Body of pancreas (tissue), 4 donors: ENCODE measurements around the gene LILRA5. TPM values are rescaled to one million over a fixed set of nuclear protein-coding genes. Genes with fewer than 3 reads are reported as not detected.

Experiments used
- ATAC-seq: fragments of 150-250 bp; one replicate; pipeline ENCODE4 v1.9.1; 2016
- DNase-seq, 4 donors: peaks; one replicate each; pipeline ENCODE4 v3.0.0-alpha.2; 2019
- H3K27ac ChIP-seq, 4 donors: fragments of 200-600 bp; sonication (generic); 1 replicate in 3 of 4; 2 replicates in 1 of 4; pipeline versions ENCODE4 v1.5.1 to v1.6.1; 2016 to 2019; ENCODE audit warnings: mild to moderate bottlenecking in 1 of 4, mixed read lengths in 1 of 4, moderate library complexity in 1 of 4
- H3K27me3 ChIP-seq, 2 donors: fragments of 200-600 bp; sonication (generic); one replicate each; pipeline ENCODE4 v1.6.0; 2016; ENCODE audit warnings: mild to moderate bottlenecking in 1 of 2
- H3K36me3 ChIP-seq, 2 donors: fragments of 200-600 bp; sonication (generic); replicated peaks in 1 of 2; 2 replicates each; pipeline ENCODE4 v1.5.1; 2016; ENCODE audit warnings: low read depth in 2 of 2; ENCODE audit not compliant: insufficient read depth in 1 of 2
- H3K4me1 ChIP-seq: fragments of 200-600 bp; sonication (generic); one replicate; pipeline ENCODE4 v1.6.0; 2016
- H3K4me3 ChIP-seq, 2 donors: fragments of 200-600 bp; sonication (generic); 1 replicate in 1 of 2; 2 replicates in 1 of 2; pipeline ENCODE4 v1.5.1; 2016 to 2019
- H3K9me3 ChIP-seq, 3 donors: fragments of 200-600 bp; sonication (generic); 1 replicate in 2 of 3; 2 replicates in 1 of 3; pipeline ENCODE4 v1.5.1; 2016
- POLR2A ChIP-seq, 3 donors: fragments of 450-650 bp; IDR thresholded peaks; one replicate each; pipeline ENCODE4 v1.6.1; 2016; ENCODE audit warnings: antibody characterized with exemption in 3 of 3, mild to moderate bottlenecking in 2 of 3
- WGBS, 2 donors: methylation state at CpG; one replicate each; pipeline ENCODE4 v1.1.5; 2017; 5-methylcytosine and 5-hydroxymethylcytosine counted together
- intact Hi-C: fragments of 100-400 bp; cut with DNase I; formaldehyde crosslinking; loops from one replicate; pipeline ENCODE4 v1.15.1; 2023
- total RNA-seq, 2 donors: library from RNA; depleted of rRNA; stranded (reverse); fragments of >200 nt; gene quantifications; one replicate each; pipeline ENCODE4 v1.1.0, GENCODE V29; 2016
- TF ChIP-seq, protein P1 (sequence below), 7 experiments: fragments of 450-650 bp in 4 of 7; fragments of 200-600 bp in 3 of 7; sonication (generic) in 3 of 7; IDR thresholded peaks; one replicate each; pipeline ENCODE4 v1.5.1; 2016 to 2019; ENCODE audit warnings: antibody characterized with exemption in 7 of 7

The LILRA5 gene
- total RNA-seq, 2 donors from 2014 or later = 0.78 TPM; not detected in 1

DNA sequence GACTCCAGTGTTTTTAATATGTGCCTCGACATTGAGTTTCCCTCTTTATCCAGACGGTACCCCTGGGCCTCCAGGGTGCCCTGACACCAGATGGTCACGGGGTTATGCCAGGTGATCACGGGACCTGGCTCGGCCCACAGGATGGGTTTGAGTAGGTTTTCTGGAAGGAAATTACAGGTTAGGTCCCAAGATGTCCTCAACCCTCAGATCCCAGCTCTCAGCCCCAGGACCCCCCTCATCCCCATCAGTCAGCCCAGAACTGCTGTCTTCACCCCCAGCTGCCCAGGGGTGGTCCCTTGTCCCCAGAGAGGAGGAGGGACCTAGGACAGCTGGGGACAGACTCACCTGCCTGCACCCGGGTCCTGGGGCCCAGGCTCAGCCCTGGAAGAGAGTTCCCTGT is 25.6 kb upstream of the LILRA5 start:
- no peak for DNase-seq

GRCh38 chr19:54337858-54338230 is 24.9 kb upstream of the LILRA5 start:
- no peaks in the 10 kb centered on the region for H3K4me1 ChIP-seq
- no peak for ATAC-seq
- intact Hi-C loops = no loop called here

More for the DNA sequence above, 25.6 kb upstream of the LILRA5 start:
- no peaks in the 10 kb centered on the region for H3K27me3 ChIP-seq
- TF ChIP-seq, protein P1, sequence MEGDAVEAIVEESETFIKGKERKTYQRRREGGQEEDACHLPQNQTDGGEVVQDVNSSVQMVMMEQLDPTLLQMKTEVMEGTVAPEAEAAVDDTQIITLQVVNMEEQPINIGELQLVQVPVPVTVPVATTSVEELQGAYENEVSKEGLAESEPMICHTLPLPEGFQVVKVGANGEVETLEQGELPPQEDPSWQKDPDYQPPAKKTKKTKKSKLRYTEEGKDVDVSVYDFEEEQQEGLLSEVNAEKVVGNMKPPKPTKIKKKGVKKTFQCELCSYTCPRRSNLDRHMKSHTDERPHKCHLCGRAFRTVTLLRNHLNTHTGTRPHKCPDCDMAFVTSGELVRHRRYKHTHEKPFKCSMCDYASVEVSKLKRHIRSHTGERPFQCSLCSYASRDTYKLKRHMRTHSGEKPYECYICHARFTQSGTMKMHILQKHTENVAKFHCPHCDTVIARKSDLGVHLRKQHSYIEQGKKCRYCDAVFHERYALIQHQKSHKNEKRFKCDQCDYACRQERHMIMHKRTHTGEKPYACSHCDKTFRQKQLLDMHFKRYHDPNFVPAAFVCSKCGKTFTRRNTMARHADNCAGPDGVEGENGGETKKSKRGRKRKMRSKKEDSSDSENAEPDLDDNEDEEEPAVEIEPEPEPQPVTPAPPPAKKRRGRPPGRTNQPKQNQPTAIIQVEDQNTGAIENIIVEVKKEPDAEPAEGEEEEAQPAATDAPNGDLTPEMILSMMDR (IDR thresholded peaks at IDR 0.05) = no peak
- no peak for TF ChIP-seq POLR2A (IDR thresholded peaks at IDR 0.05)
- H3K4me3 ChIP-seq = no peak overlapping the region
- 28 to 57% methylated on average over 5 to 6 of the region's 6 CpGs for WGBS, 2 donors
- no peaks in the 10 kb centered on the region for H3K4me1 ChIP-seq
- intact Hi-C loops = no loop called here
- no peaks in the 10 kb centered on the region for H3K9me3 ChIP-seq
- no peaks in the 10 kb centered on the region for H3K36me3 ChIP-seq
- H3K27ac ChIP-seq = no peak overlapping the region
- ATAC-seq = no peak

GRCh38 chr19:54336893-54337857 is 24.2 kb upstream of the LILRA5 start:
- Histone ChIP-seq H3K4me3 (no peak overlapping the region), H3K4me1 (no peaks in the 10 kb centered on the region), H3K27me3 (no peaks in the 10 kb centered on the region), H3K9me3 (no peaks in the 10 kb centered on the region), H3K36me3 (no peaks in the 10 kb centered on the region), H3K27ac (no peak overlapping the region)
- DNase-seq = no peak
- ATAC-seq = no peak
- no peak for TF ChIP-seq POLR2A (IDR thresholded peaks at IDR 0.05)
- TF ChIP-seq, protein P1 (IDR thresholded peaks at IDR 0.05) = no peak
- 45 to 53% methylated on average over 14 to 31 of the region's 34 CpGs for WGBS, 2 donors
- intact Hi-C loops = no loop called here

More at GRCh38 chr19:54337858-54338230, 24.9 kb upstream of the LILRA5 start:
- TF ChIP-seq POLR2A (IDR thresholded peaks at IDR 0.05) = no peak
- TF ChIP-seq, protein P1 (IDR thresholded peaks at IDR 0.05) = no peak
- Histone ChIP-seq H3K36me3 (no peaks in the 10 kb centered on the region), H3K4me3 (no peak overlapping the region), H3K27ac (no peak overlapping the region), H3K9me3 (no peaks in the 10 kb centered on the region), H3K27me3 (no peaks in the 10 kb centered on the region)
- DNase-seq = no peak
- WGBS, 2 donors = 43 to 47% methylated on average over 6 to 9 of the region's 9 CpGs

DNA sequence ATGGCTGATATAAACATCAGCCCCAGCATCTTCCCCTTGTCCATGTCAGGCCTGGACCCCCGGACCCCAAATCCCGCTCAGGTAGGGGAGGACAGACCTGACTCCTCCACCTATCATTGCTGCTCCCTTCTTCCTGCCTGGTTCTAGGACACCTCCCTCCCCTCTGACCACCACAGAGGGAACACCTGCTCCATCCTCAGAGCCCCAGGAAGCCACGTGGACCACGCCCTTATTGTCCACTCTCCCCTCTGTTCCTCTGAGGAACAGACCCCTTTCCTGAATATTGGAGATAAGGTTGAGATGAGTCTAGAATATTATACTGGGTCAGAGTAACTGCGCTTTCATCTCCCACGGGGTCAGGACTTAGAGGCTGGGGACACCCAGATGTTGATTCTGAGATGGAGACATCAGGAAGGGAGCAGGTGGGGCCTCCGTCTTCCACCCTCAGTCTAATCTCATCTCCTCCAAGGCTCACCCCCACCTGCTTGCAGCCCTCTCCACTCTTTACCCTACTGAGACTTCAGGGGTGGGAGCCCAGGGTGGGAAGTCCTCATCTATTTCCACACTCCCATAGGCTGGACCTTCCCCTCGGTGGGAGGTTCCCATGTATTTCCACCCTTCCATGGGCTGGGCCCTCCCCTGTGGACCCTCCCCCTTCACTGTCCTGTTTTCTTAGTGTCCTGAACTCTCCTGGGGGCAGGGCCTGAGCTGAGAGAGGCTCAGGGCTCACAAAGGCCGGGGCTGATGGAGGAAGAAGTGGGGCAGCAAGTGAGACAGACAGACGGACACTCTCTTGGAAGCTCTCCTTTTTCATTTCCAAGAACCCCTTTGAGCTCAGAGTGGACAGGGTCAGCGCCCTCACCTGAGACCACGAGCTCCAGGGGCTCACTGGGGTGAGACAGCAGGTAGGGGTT is 23.3 kb upstream of the LILRA5 start:
- no peak for ATAC-seq
- H3K4me3 ChIP-seq = no peak overlapping the region

More for the DNA sequence above, 23.3 kb upstream of the LILRA5 start:
- Histone ChIP-seq H3K27ac (no peak overlapping the region), H3K4me1 (no peaks in the 10 kb centered on the region), H3K36me3 (no peaks in the 10 kb centered on the region), H3K27me3 (no peaks in the 10 kb centered on the region), H3K9me3 (no peaks in the 10 kb centered on the region)
- TF ChIP-seq POLR2A (IDR thresholded peaks at IDR 0.05) = no peak
- TF ChIP-seq, protein P1 (IDR thresholded peaks at IDR 0.05) = no peak
- WGBS, 2 donors = 55 to 61% methylated on average over 11 to 12 of the region's 12 CpGs
- intact Hi-C loops = no loop called here
- no peak for DNase-seq
